Measurements from ENCODE around the gene HOXB4.

The HOXB4 gene

DNA sequence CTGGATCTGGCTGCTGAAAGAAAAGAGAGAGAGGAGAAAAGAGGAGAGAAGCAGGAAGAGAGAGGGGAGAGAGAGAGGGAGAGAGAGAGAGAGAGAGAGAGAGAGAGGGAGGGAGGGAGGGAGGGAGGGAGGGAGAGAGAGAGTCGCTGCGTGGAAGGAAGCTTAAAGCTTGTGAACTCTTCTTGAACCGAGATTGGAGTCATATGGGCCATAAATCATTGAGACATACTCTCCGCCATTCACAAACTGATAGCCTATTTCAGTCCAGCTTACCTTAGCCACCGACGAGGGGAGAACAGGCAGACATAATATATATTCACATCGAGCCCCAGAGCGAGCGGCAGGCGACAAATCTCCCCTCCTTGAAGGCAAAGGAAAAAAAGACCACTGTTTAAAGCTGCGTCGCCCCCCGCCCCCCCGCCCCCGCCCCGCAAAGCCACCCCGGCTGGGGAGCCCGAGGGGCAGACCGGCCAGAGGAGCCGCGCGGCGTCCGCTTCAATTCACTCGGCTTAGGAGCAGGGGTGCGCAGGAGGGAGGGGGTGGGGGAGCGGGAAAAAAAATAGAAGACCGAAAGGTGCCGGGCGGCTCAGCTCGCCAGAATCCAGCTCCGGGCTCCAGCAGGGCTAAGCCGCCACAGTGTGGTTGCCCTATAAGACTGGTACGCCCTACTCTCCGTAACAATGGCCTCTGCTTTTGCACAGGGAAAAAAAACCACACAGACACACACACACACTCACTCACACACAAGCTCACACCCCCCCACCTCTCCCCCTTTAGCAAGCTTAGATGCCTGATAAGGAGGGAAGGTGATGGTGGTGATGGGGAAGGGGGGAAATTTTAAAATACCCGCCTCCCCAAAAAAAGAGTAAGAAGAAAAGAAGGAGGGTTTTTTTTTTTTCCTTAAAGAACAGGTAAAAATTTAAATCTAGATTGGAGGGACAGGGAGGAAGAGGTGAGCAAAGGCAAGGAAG is 22.6 kb downstream of the HOXB4 start:
- DNase-seq, result peak; percentile 76

DNA sequence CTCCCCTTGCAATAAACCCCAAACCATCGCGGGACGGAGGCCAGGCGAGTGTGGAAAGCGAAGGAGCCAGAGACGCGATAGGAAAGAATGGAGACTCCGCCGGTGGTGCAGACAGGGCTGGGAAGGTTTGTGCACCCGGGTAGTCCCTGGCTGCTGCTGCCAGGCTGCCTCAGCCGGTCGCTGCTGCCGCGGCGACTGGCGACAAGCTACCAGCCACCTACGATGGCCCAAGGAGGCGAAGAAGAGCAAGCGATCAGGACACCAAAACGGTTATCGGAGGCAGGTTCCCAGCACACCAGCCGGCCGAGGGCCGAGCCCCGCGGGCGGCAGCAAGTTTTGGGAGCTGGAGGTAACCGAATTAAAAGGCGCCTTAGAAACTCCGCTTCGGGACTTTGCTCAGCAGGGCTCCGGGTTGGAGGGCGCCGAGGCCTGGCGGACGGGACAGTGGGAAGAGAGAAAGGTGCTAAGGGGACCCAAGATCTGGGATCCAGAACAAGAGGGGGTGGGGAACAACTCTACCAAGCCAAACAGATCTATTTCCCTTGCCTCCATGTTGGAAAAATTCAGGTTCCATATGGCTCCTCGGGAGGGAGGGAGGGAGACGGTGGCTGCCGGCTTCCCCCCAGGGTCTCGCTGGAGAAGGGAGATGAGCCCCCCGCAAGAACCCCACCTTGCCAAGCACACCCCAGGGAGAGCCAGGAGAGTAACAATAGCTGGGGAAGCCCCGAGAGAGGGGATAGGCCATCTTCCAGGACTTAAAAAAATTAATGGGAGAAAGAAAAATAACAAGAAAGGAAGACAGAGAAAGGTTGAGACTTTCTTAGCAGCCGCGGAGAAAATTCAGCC is 23.5 kb downstream of the HOXB4 start:
- no peak for DNase-seq

DNA sequence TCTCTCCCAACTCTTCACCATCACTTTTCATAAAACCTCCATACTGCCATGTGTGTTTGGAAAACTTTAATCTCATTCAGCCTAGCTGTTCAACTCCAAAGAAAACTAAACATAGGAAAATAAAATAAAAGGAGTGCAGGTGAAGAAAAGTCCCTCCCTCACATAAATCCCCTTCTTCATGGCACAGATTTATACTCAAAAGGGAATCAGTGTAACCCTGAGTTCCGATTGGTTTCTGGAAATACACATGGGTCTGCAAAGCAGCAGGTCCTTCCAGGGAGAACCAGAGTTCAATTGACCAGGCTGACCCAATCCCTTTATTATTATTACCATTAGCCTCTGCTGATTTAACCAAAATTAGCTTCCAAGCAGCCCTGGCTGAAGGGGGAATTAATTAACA is 24.3 kb downstream of the HOXB4 start:
- no peak for DNase-seq

DNA sequence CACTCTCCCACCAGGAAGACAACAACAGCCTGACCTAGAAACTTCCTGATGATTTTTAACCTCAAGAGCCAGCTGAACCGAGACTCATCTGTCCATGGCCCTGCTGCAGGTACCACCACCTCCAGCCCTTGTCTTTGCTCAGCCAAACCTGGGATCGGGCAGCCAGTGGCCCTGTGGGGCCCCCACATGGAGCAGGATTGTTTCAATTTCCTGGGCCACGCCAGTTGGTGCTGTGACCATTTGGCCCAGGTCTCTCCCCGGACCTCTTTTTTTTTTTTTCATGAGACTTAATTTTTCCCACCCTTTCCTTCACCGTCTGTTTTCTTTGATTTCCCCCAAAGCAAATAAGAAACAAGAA is 25.0 kb downstream of the HOXB4 start:
- no peak for DNase-seq

GRCh38 chr17:48552466-48553189 is 25.5 kb downstream of the HOXB4 start:
- DNase-seq, result no peak

GRCh38 chr17:48551596-48552465 is 26.3 kb downstream of the HOXB4 start:
- no peak for DNase-seq

GRCh38 chr17:48551214-48551555 is 27.0 kb downstream of the HOXB4 start:
- no peak for DNase-seq

GRCh38 chr17:48550502-48551213 is 27.5 kb downstream of the HOXB4 start:
- no peak for DNase-seq

DNA sequence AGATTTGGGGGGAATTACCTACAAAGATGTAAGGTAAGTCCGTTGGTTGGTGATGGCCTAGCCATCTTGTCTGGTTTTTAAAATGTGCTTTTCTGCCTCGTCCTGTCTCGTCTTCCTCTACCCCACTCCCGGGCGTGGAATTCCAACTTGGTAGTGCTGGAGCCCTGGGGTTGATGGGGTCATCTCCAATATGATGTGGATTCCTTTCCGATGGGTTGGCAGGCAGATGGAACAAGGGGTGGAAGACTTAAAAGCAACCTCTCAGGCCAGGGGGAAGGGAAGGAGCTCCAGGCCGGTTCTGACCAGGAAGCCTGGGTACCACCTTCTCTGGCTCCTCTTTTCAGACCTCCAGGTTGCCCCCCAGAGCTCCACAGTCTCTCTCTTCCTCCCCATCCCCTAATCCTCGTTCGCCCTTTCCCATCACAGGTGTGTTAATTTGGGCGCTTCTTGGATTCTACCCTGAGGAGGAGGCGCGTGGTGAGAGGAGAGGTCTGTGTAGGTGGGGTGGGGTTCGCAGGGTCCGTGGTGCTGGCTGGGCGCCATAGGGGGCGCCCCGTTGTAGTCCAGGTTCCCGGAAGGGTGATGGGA is 28.1 kb downstream of the HOXB4 start:
- no peak for DNase-seq

DNA sequence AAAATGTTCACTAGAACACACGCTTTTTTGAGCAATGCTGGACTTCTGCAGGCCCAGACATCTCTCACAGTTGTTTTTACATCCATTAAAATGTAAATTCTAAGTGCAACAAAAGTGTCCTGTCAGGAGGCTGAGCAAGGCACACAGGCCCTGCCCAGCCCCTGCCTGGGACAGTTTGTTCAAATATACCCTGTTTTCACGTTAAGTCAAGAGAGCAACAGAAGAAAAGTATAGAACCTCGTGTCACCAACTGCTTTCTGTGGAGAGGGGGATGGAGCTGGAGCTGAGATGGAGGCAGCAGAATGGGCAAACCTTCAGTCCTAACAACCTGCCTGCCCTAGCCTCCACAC is 28.9 kb downstream of the HOXB4 start:
- no peak for DNase-seq

DNA sequence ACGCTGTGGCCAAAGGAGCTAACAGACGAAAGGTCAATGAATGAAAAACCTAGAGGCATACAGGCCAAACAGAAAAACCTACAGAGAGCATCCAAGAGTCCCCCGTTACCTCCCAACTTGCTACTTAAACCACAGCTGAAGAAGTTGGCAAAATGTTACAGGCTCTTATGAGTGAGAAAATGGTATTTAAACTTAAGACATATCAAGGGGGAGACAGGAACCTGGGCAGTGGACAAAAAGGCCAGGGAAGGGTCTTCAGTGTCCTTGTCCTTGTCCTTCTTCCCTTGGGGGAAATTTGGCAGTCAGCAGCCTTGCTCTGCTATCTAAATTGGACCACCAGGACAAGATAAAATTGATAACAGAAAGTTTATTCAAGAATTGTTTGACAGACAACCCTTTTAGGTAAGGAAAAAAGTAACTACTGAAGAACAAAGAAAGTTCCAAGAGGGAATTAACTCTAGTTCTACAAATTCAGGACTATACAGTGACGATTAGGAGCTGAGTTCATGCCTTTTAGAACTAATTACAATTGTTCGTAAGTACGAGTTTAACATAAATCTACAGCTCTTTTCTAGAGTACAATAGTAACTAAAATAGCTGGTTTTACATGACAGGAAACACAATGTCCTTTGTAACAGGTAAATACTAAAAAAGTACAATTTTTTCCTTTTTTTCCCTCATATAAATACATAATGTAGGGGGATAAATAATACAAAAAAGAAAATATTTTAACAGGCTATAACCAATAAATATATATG is 29.4 kb downstream of the HOXB4 start:
- no peak for DNase-seq

GRCh38 chr17:48547808-48548522 is 30.2 kb downstream of the HOXB4 start:
- no peak for DNase-seq

DNA sequence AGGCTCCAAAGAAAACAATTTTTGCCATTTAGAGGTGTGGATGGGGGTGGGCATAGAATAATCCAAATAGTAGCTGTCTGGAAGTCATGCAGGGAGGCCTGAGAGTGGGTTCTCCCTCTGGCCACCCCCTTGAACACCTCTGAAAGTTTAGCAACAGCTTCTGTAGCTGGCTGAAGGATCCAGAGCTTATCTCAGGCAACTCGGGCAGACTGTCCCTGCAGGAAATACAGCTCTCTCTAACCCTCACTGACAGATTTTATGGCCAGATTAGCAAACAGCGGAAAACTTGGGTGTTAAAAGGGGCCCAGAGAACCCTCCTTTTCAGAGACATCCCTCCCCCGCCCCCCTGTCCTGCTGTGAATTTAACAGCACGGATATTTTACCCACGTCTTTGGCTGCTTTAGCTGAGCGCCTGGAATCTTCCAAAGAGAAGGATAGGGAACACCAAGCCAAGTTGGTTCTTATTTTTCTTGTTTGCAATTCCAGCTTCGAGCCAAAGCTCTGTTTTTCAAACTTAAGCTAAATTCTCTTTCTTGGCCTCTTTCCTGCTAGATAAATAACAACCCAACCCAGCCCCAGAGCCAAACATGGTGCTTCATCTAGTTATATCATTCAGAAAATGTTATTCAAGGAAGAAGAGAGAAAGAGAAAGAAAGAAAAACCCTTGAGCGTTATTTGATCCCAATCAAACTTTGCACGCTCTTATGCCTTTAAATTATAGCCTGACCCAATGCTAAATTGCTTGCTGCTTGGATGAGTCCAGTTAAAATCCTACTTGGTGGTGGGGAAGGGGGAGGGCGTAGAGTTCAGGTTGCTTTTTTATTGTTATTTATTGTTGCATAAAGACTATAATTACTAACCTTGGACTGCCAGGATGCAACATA is 31.0 kb downstream of the HOXB4 start:
- DNase-seq, result no peak

DNA sequence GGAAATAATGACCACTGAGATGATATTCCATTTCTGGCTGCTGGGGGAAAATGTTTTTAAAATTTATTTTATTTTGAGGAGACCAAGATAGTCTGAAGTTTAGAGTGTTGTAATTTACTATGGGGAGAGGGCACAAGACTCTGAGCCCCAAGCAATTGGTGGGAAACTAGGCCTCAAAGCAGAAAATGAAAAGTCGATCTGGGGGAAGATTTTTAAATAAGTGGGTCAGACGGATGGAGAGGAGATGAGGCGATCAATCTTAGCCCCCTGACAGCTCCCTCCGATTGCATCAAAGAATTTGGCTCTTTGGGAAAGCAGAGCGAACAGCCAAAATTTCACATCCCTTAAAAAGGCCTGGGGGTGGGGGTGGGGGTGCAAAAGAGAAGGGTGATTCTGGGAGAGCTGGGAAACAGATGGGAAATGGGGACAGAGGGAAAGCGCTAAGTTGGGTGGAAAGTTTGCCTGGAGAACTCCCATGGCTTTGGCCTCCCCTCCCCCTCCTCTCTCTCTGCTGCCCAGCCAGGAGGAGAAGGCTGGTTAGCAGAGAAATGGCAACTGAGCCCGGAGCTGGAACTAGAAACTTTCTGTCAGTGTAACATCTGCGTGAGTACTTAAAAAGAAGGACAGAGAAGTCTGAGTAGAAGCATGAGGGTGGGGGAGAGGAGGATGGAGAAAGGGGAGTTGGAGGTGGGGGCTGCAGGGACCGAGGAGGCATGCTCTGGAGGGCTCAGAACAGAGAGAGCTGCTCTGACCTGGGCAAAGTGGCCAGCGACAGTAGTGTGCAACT is 31.8 kb downstream of the HOXB4 start:
- DNase-seq, result no peak

DNA sequence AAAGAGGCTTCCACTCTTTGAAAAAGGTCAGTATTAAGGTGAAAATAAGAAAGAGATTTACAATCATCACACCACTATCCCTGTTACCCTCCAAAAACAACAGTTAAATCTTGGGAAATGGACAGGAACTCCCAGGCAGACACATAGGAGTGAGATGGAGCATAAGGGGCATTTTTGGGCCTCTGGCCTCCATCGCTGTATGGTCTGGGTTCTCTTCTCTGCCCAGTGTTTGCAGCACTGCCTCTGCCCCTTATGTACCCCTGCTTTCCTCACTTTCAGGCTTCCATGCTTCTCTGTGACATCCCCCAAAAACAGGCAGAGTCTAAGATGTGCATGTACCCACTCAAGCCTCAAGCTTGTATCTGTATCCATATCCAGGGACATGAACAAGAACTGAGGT is 32.6 kb downstream of the HOXB4 start:
- DNase-seq, result no peak

DNA sequence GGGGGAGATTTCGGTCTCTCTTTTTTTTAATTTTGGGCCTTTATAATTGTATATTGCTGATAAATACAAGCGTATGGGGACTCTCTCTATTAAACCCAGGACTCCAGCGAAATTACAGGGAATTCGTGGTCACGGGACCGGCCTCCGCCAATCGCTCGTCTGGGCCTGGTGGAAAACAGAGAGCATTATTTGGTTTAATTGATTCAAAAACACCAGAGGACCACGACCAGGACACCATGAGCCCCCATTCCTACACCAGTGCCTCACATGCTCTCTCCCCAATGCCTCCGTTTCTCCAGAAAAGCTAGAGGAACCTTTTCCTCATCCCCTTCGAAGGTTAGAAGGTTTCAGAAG is 33.2 kb downstream of the HOXB4 start, which contains the start of gene HOXB2:
Gene HOXB2, minus strand, starts transcription at position 88 of the 354 bp plus-strand sequence. CDS start 198 bp downstream, outside the sequence.
- peak; percentile 52 for DNase-seq

- DNase-seq, result no peak
These were observed 33.7 kb downstream of the HOXB4 start for GRCh38 chr17:48544349-48545021.
